HepG2 (cell line): ENCODE data around the gene TRAPPC3. TPM values are rescaled to one million over a fixed set of nuclear protein-coding genes. Genes with fewer than 3 reads are reported as not detected.

Experiments
- CENPX ChIP-seq: sonication (generic); formaldehyde crosslinking; IDR thresholded peaks from 2 replicates; pipeline ENCODE4 v1.9.0; 2021; ENCODE audit warnings: mild to moderate bottlenecking, missing genetic modification reagents, moderate library complexity
- JUNB ChIP-seq: sonication (generic); formaldehyde crosslinking; IDR thresholded peaks from 2 replicates; pipeline ENCODE4 v1.8.0; 2022; ENCODE audit warnings: missing genetic modification reagents, mild to moderate bottlenecking, borderline replicate concordance
- RARA ChIP-seq: IDR thresholded peaks from 2 replicates; pipeline ENCODE4 v1.6.1; 2016; ENCODE audit warnings: missing genetic modification reagents, missing compliant biosample characterization
- ZNF235 ChIP-seq: sonication (generic); formaldehyde crosslinking; IDR thresholded peaks from 2 replicates; pipeline ENCODE4 v1.8.1; 2023; ENCODE audit warnings: mild to moderate bottlenecking, missing genetic modification reagents, borderline replicate concordance
- ZNF709 ChIP-seq: sonication (generic); formaldehyde crosslinking; IDR thresholded peaks from 2 replicates; pipeline ENCODE4 v1.5.0; 2020; ENCODE audit warnings: mild to moderate bottlenecking, missing genetic modification reagents
- polyA plus RNA-seq, 8 experiments: library from polyadenylated mRNA; depleted of rRNA in 3 of 8; stranded (reverse) in 7 of 8; unstranded in 1 of 8; fragments of >200 nt; fragmentation: Illumina TruSeq in 4 of 8; extraction: Trizol in 4 of 8; gene quantifications; 2 replicates each; pipeline versions ENCODE4 v1.2.1 to v1.2.3, GENCODE V29; 2011 to 2016; ENCODE audit warnings: low read depth in 4 of 8, missing spikeins in 1 of 8, mixed read lengths in 1 of 8; ENCODE audit not compliant: insufficient read depth in 1 of 8
- total RNA-seq, 5 experiments: library from RNA; depleted of rRNA; stranded (reverse); fragments of >200 nt; fragmentation: Illumina TruSeq; extraction: Trizol; gene quantifications; 2 replicates each; pipeline ENCODE4 v1.2.3, GENCODE V29; 2016; ENCODE audit warnings: low read depth in 1 of 5
- TF ChIP-seq, protein P1 (sequence below): IDR thresholded peaks from 2 replicates; pipeline ENCODE4 v1.6.1; 2012; ENCODE audit warnings: low read depth, low read length, improper control_type of control experiment
- TF ChIP-seq, protein P2 (sequence below): sonication (generic); formaldehyde crosslinking; IDR thresholded peaks from 2 replicates; pipeline ENCODE4 v1.5.1; 2020; ENCODE audit warnings: missing genetic modification reagents, mild to moderate bottlenecking, borderline replicate concordance
- TF ChIP-seq, protein P3 (sequence below): sonication (generic); formaldehyde crosslinking; IDR thresholded peaks from 2 replicates; pipeline ENCODE4 v1.4.0; 2020; ENCODE audit warnings: mild to moderate bottlenecking, low read depth, missing genetic modification reagents
- TF ChIP-seq, protein P4 (sequence below), 2 experiments: fragments of 450-650 bp in 1 of 2; sonication (generic) in 1 of 2; formaldehyde crosslinking in 1 of 2; IDR thresholded peaks; 2 replicates each; pipeline versions ENCODE4 v1.6.1 to v1.8.0; 2016 to 2022; ENCODE audit warnings: antibody characterized with exemption in 1 of 2, mild to moderate bottlenecking in 1 of 2, missing genetic modification reagents in 1 of 2
- TF ChIP-seq, protein P5 (sequence below): sonication (generic); formaldehyde crosslinking; IDR thresholded peaks from 2 replicates; pipeline ENCODE4 v1.5.0; 2020; ENCODE audit warnings: mild to moderate bottlenecking, low read depth, missing genetic modification reagents, borderline replicate concordance
- TF ChIP-seq, protein P6 (sequence below): sonication (generic); formaldehyde crosslinking; IDR thresholded peaks from 2 replicates; pipeline ENCODE4 v1.4.0; 2020; ENCODE audit warnings: missing genetic modification reagents

Gene TRAPPC3
- total and polyA plus RNA-seq, 2 of the 13 experiments (the other 11 are each of a cell fraction or from before 2014, with no cell fraction given) = 53.7 to 62.4 TPM

DNA sequence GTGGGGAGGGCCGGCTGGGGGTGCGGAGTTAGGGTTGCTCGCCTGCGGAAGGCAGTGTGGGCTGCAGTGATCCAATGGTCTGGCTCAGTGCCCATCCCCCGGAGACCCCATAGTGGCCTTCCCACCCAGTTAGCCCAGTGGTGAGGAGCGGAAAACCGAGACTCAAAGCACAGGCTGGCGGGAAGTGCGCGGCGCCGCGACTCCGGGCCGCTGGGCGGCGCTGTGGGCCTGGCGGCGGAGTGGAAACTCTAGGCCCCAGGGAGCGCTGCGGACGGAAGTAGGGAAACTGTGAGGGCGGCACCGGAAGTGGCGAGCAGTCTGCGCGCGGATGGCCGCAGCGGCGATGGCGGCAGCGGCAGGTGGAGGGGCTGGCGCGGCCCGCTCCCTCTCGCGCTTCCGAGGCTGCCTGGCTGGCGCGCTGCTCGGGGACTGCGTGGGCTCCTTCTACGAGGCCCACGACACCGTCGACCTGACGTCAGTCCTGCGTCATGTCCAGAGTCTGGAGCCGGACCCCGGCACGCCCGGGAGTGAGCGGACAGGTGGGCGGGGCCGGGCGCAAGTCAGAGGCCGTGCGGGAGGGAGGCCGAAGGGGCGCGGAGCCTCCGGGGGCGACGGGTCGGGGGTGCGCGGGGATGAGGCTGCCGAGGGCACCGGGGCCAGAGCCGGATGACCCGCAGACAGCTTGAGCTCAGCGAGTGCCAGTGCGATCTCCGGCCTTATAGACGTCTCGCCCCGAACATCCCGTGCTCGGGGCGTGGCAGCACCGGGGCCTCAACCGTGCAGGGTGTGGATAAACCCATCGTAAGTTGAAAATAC is 60.5 kb downstream of the TRAPPC3 start, which contains the start of gene ADPRS (continued):
- TF ChIP-seq CENPX = no peak
- TF ChIP-seq, protein P1, sequence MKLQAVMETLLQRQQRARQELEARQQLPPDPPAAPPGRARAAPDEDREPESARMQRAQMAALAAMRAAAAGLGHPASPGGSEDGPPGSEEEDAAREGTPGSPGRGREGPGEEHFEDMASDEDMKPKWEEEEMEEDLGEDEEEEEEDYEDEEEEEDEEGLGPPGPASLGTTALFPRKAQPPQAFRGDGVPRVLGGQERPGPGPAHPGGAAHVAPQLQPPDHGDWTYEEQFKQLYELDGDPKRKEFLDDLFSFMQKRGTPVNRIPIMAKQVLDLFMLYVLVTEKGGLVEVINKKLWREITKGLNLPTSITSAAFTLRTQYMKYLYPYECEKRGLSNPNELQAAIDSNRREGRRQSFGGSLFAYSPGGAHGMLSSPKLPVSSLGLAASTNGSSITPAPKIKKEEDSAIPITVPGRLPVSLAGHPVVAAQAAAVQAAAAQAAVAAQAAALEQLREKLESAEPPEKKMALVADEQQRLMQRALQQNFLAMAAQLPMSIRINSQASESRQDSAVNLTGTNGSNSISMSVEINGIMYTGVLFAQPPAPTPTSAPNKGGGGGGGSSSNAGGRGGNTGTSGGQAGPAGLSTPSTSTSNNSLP = no peak
- TF ChIP-seq, protein P2, sequence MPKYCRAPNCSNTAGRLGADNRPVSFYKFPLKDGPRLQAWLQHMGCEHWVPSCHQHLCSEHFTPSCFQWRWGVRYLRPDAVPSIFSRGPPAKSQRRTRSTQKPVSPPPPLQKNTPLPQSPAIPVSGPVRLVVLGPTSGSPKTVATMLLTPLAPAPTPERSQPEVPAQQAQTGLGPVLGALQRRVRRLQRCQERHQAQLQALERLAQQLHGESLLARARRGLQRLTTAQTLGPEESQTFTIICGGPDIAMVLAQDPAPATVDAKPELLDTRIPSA = no peak
- TF ChIP-seq, protein P3, sequence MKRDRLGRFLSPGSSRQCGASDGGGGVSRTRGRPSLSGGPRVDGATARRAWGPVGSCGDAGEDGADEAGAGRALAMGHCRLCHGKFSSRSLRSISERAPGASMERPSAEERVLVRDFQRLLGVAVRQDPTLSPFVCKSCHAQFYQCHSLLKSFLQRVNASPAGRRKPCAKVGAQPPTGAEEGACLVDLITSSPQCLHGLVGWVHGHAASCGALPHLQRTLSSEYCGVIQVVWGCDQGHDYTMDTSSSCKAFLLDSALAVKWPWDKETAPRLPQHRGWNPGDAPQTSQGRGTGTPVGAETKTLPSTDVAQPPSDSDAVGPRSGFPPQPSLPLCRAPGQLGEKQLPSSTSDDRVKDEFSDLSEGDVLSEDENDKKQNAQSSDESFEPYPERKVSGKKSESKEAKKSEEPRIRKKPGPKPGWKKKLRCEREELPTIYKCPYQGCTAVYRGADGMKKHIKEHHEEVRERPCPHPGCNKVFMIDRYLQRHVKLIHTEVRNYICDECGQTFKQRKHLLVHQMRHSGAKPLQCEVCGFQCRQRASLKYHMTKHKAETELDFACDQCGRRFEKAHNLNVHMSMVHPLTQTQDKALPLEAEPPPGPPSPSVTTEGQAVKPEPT (CRISPR knock-in tag) = no peak; the same call in 1 of the 2 replicates
- TF ChIP-seq, protein P4, sequence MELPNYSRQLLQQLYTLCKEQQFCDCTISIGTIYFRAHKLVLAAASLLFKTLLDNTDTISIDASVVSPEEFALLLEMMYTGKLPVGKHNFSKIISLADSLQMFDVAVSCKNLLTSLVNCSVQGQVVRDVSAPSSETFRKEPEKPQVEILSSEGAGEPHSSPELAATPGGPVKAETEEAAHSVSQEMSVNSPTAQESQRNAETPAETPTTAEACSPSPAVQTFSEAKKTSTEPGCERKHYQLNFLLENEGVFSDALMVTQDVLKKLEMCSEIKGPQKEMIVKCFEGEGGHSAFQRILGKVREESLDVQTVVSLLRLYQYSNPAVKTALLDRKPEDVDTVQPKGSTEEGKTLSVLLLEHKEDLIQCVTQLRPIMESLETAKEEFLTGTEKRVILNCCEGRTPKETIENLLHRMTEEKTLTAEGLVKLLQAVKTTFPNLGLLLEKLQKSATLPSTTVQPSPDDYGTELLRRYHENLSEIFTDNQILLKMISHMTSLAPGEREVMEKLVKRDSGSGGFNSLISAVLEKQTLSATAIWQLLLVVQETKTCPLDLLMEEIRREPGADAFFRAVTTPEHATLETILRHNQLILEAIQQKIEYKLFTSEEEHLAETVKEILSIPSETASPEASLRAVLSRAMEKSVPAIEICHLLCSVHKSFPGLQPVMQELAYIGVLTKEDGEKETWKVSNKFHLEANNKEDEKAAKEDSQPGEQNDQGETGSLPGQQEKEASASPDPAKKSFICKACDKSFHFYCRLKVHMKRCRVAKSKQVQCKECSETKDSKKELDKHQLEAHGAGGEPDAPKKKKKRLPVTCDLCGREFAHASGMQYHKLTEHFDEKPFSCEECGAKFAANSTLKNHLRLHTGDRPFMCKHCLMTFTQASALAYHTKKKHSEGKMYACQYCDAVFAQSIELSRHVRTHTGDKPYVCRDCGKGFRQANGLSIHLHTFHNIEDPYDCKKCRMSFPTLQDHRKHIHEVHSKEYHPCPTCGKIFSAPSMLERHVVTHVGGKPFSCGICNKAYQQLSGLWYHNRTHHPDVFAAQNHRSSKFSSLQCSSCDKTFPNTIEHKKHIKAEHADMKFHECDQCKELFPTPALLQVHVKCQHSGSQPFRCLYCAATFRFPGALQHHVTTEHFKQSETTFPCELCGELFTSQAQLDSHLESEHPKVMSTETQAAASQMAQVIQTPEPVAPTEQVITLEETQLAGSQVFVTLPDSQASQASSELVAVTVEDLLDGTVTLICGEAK (IDR thresholded peaks at IDR 0.05) = peak; percentile 61; the same call in 1 of the 2 replicates
- TF ChIP-seq, protein P4 (CRISPR knock-in tag; IDR thresholded peaks at IDR 0.05) = peak; percentile 70; the same call in 1 of the 2 replicates
- TF ChIP-seq, protein P5, sequence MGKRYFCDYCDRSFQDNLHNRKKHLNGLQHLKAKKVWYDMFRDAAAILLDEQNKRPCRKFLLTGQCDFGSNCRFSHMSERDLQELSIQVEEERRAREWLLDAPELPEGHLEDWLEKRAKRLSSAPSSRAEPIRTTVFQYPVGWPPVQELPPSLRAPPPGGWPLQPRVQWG (CRISPR knock-in tag) = no peak
- no peak; the same call in none of the 2 replicates for TF ChIP-seq RARA (CRISPR knock-in tag)
- peak; percentile 84 for TF ChIP-seq ZNF235
- peak; percentile 98 for TF ChIP-seq ZNF709 (CRISPR knock-in tag)
- 0 out of 2 replicates have a peak, but pooled peaks have one; percentile 55 for TF ChIP-seq JUNB (CRISPR knock-in tag)
- TF ChIP-seq, protein P6, sequence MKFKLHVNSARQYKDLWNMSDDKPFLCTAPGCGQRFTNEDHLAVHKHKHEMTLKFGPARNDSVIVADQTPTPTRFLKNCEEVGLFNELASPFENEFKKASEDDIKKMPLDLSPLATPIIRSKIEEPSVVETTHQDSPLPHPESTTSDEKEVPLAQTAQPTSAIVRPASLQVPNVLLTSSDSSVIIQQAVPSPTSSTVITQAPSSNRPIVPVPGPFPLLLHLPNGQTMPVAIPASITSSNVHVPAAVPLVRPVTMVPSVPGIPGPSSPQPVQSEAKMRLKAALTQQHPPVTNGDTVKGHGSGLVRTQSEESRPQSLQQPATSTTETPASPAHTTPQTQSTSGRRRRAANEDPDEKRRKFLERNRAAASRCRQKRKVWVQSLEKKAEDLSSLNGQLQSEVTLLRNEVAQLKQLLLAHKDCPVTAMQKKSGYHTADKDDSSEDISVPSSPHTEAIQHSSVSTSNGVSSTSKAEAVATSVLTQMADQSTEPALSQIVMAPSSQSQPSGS (CRISPR knock-in tag) = peak; percentile 82
